ENCODE data around the gene A2M. TPM values are rescaled to one million over a fixed set of nuclear protein-coding genes. Genes with fewer than 3 reads are reported as not detected.

Gene A2M
- total RNA-seq, 1 experiment from 2014 or later = 1.2 TPM

GRCh38 chr12:9084417-9084816 lies 31.3 kb downstream of the A2M start:
- H3K14ac ChIP-seq (ENCODE audit: insufficient read depth, low read length) = no peak overlapping the region
- H3K4me2 ChIP-seq (ENCODE audit: insufficient read depth, insufficient read length, low read length) = no peak overlapping the region
- no peak overlapping the region for H4K91ac ChIP-seq (ENCODE audit: insufficient read length, low read depth, low read length)
- H2BK5ac ChIP-seq (ENCODE audit: insufficient read length, low read length) = no peak overlapping the region
- H2BK120ac ChIP-seq (ENCODE audit: low read depth, low read length, poor library complexity, severe bottlenecking) = no peak overlapping the region
- no peak overlapping the region for H4K5ac ChIP-seq (ENCODE audit: insufficient read length, low read depth, low read length)
- H3K23ac ChIP-seq (ENCODE audit: insufficient read length, low read depth, low read length) = no peak overlapping the region
- no CpG with 5 or more reads among the region's 2 CpGs for WGBS (ENCODE audit: extremely low coverage, insufficient read length, low lambda C conversion rate)
- Mint-ChIP-seq H3K27ac (no peak overlapping the region), H3K27me3 (ENCODE audit: low read depth) (no peaks in the 10 kb centered on the region; the same call in 1 of the 2 replicates), H3K4me3 (no peak overlapping the region), H3K36me3 (ENCODE audit: insufficient read depth in 1 of 3, low read depth in 3 of 3) (peaks cover 10 to 13% (median 13%) of the 10 kb centered on the region in 3 experiments), H3K9me3 (peaks cover 19 to 25% of the 10 kb centered on the region in 2 experiments), H3K4me1 (no peaks in the 10 kb centered on the region)
- no peaks in the 10 kb centered on the region for H3K27me3 ChIP-seq (ENCODE audit: insufficient read depth, low read length)
- no peak overlapping the region for H3K27ac ChIP-seq (ENCODE audit: insufficient read length, low read depth, low read length)
- no peak overlapping the region for H2BK12ac ChIP-seq (ENCODE audit: insufficient read length, low read depth, low read length)
- H3K4me1 ChIP-seq (ENCODE audit: insufficient read depth, low read length) = no peaks in the 10 kb centered on the region
- no peak overlapping the region for H2BK20ac ChIP-seq (ENCODE audit: low read depth, low read length, poor library complexity, severe bottlenecking)
- H4K20me1 ChIP-seq (ENCODE audit: control insufficient read depth, insufficient read depth, insufficient read length) = no peaks in the 10 kb centered on the region
- no peaks in the 10 kb centered on the region for H3K23me2 ChIP-seq (ENCODE audit: insufficient read length, low read depth, low read length, poor library complexity, severe bottlenecking)
- no peak for DNase-seq
- H4K8ac ChIP-seq (replicated peaks; ENCODE audit: insufficient read length, low read depth, low read length) = no peak overlapping the region
- no peak overlapping the region for H3K56ac ChIP-seq (ENCODE audit: insufficient read length, low read depth, low read length)
- H3K9me3 ChIP-seq (ENCODE audit: control insufficient read depth, low read depth, low read length) = no peaks in the 10 kb centered on the region
- TF ChIP-seq CTCF (conservative IDR thresholded peaks at IDR 0.05) = no peak
- H3K79me1 ChIP-seq (ENCODE audit: insufficient read depth, low read depth, low read length, poor library complexity, severe bottlenecking) = no peaks in the 10 kb centered on the region
- H2AK5ac ChIP-seq (ENCODE audit: insufficient read length, low read length) = no peak overlapping the region
- H2AFZ ChIP-seq (ENCODE audit: low read length) = no peak overlapping the region
- H2BK15ac ChIP-seq (ENCODE audit: low read depth, low read length) = no peak overlapping the region
- no peak overlapping the region for H3K9ac ChIP-seq (ENCODE audit: extremely low read depth, insufficient read length, low read length)
- H3K4ac ChIP-seq (ENCODE audit: low read depth, low read length) = no peak overlapping the region
- no peak overlapping the region for H3T11ph ChIP-seq (ENCODE audit: low read length)
- H3K79me2 ChIP-seq (ENCODE audit: insufficient read depth, low read length) = no peaks in the 10 kb centered on the region
- no peak overlapping the region for H3K18ac ChIP-seq (ENCODE audit: insufficient read length, low read depth, low read length)

All from H9 (cell line).